Right lobe of liver (tissue), 4 donors: ENCODE data around the gene C1orf87.

Source experiments
- CTCF ChIP-seq, 4 donors: fragments of 200-600 bp in 3 of 4; fragments of 450-650 bp in 1 of 4; IDR thresholded peaks; one replicate each; pipeline versions ENCODE4 v1.5.1 to v1.8.0; 2016 to 2022; ENCODE audit warnings: antibody characterized with exemption in 4 of 4, mild to moderate bottlenecking in 2 of 4
- POLR2A ChIP-seq: fragments of 450-650 bp; IDR thresholded peaks from one replicate; pipeline ENCODE4 v1.6.1; 2017; ENCODE audit warnings: antibody characterized with exemption, mild to moderate bottlenecking
- donor health status: DM: no; HTN: no; CAD: no.
- donor health status: DM: no; HTN: no; CAD: no.
- donor health status: DM: no; HTN: yes; CAD: no.

- TF ChIP-seq POLR2A (no peak), CTCF (IDR thresholded peaks at IDR 0.05) (no peak)
Observed at GRCh38 chr1:60008500-60008899, 65.1 kb downstream of the C1orf87 start.
